H1 (cell line): ENCODE data around the gene HECTD4. TPM values are rescaled to one million over a fixed set of nuclear protein-coding genes. Genes with fewer than 3 reads are reported as not detected.

Source experiments
- BCL11A ChIP-seq, 2 experiments: IDR thresholded peaks; one replicate each; pipeline ENCODE4 v1.6.1; 2011; ENCODE audit warnings: low read depth in 2 of 2, low read length in 2 of 2, mild to moderate bottlenecking in 2 of 2
- BRCA1 ChIP-seq: IDR thresholded peaks from 2 replicates; pipeline ENCODE4 v1.6.1; 2012; ENCODE audit warnings: low read depth, low read length, improper control_type of control experiment
- CHD1 ChIP-seq: IDR thresholded peaks from 2 replicates; pipeline ENCODE4 v1.6.1; 2012; ENCODE audit warnings: low read depth, low read length, improper control_type of control experiment
- GABPA ChIP-seq: IDR thresholded peaks from 2 replicates; pipeline ENCODE4 v1.6.1; 2011; ENCODE audit warnings: mild to moderate bottlenecking, low read length, moderate library complexity, borderline replicate concordance; ENCODE audit not compliant: insufficient read depth
- HDAC2 ChIP-seq, 2 experiments: fragments of 300-600 bp in 1 of 2; sonication (generic) in 1 of 2; IDR thresholded peaks; 2 replicates each; pipeline ENCODE4 v1.6.1; 2011 to 2012; ENCODE audit warnings: low read depth in 2 of 2, low read length in 2 of 2, mild to moderate bottlenecking in 2 of 2, moderate library complexity in 2 of 2, borderline replicate concordance in 1 of 2, inconsistent platforms in 1 of 2
- KDM4A ChIP-seq: IDR thresholded peaks from one replicate; pipeline ENCODE4 v1.7.1; 2012; ENCODE audit warnings: low read depth, mild to moderate bottlenecking, moderate library complexity, low read length, inconsistent platforms; ENCODE audit not compliant: severe bottlenecking
- KDM5A ChIP-seq: fragments of 200-600 bp; IDR thresholded peaks from 2 replicates; pipeline ENCODE4 v1.7.1; 2012; ENCODE audit warnings: mild to moderate bottlenecking, low read length, inconsistent platforms, mixed read lengths
- RAD21 ChIP-seq, 2 experiments: IDR thresholded peaks in 1 of 2; conservative IDR thresholded peaks in 1 of 2; 2 replicates each; pipeline ENCODE4 v1.6.1; 2011; ENCODE audit warnings: low read depth in 2 of 2, low read length in 2 of 2, improper control_type of control experiment in 1 of 2, inconsistent platforms in 1 of 2, mild to moderate bottlenecking in 1 of 2, moderate library complexity in 1 of 2
- SP1 ChIP-seq: IDR thresholded peaks from 2 replicates; pipeline ENCODE4 v1.6.1; 2011; ENCODE audit warnings: low read depth, low read length
- TCF12 ChIP-seq: IDR thresholded peaks from 2 replicates; pipeline ENCODE4 v1.6.1; 2011; ENCODE audit warnings: low read depth, mild to moderate bottlenecking, low read length
- YY1 ChIP-seq: IDR thresholded peaks from 2 replicates; pipeline ENCODE4 v1.6.1; 2011; ENCODE audit warnings: low read depth, mild to moderate bottlenecking, low read length
- polyA plus RNA-seq, 7 experiments: library from polyadenylated mRNA; depleted of rRNA in 3 of 7; stranded (reverse) in 5 of 7; unstranded in 2 of 7; fragments of >200 nt in 5 of 7; fragments of 200-250 nt in 2 of 7; gene quantifications; 1 replicate in 5 of 7; 2 replicates in 1 of 7; 4 replicates in 1 of 7; pipeline versions ENCODE4 v1.2.1 to v1.2.3, GENCODE V29; 2011 to 2013; ENCODE audit warnings: missing spikeins in 2 of 7, mixed read lengths in 2 of 7
- total RNA-seq: library from RNA; stranded (reverse); fragmentation: NEBNext Ultra II Directional; extraction: Animal tissue kit (Norgen Biotek cat#: 25700); gene quantifications from 2 replicates; pipeline ENCODE4 v1.2.1, GENCODE V29; 2021
- TF ChIP-seq, protein P1 (sequence below): fragments of 300-600 bp; sonication (generic); IDR thresholded peaks from 2 replicates; pipeline ENCODE4 v1.7.1; 2012; ENCODE audit warnings: low read length, moderate library complexity, mild to moderate bottlenecking, inconsistent platforms; ENCODE audit not compliant: insufficient replicate concordance

HECTD4 gene
- total and polyA plus RNA-seq, 2 of the 8 experiments (the other 6 are each of a cell fraction or from before 2014, with no cell fraction given): 6.5 to 33.7 TPM

- TF ChIP-seq, protein P1, sequence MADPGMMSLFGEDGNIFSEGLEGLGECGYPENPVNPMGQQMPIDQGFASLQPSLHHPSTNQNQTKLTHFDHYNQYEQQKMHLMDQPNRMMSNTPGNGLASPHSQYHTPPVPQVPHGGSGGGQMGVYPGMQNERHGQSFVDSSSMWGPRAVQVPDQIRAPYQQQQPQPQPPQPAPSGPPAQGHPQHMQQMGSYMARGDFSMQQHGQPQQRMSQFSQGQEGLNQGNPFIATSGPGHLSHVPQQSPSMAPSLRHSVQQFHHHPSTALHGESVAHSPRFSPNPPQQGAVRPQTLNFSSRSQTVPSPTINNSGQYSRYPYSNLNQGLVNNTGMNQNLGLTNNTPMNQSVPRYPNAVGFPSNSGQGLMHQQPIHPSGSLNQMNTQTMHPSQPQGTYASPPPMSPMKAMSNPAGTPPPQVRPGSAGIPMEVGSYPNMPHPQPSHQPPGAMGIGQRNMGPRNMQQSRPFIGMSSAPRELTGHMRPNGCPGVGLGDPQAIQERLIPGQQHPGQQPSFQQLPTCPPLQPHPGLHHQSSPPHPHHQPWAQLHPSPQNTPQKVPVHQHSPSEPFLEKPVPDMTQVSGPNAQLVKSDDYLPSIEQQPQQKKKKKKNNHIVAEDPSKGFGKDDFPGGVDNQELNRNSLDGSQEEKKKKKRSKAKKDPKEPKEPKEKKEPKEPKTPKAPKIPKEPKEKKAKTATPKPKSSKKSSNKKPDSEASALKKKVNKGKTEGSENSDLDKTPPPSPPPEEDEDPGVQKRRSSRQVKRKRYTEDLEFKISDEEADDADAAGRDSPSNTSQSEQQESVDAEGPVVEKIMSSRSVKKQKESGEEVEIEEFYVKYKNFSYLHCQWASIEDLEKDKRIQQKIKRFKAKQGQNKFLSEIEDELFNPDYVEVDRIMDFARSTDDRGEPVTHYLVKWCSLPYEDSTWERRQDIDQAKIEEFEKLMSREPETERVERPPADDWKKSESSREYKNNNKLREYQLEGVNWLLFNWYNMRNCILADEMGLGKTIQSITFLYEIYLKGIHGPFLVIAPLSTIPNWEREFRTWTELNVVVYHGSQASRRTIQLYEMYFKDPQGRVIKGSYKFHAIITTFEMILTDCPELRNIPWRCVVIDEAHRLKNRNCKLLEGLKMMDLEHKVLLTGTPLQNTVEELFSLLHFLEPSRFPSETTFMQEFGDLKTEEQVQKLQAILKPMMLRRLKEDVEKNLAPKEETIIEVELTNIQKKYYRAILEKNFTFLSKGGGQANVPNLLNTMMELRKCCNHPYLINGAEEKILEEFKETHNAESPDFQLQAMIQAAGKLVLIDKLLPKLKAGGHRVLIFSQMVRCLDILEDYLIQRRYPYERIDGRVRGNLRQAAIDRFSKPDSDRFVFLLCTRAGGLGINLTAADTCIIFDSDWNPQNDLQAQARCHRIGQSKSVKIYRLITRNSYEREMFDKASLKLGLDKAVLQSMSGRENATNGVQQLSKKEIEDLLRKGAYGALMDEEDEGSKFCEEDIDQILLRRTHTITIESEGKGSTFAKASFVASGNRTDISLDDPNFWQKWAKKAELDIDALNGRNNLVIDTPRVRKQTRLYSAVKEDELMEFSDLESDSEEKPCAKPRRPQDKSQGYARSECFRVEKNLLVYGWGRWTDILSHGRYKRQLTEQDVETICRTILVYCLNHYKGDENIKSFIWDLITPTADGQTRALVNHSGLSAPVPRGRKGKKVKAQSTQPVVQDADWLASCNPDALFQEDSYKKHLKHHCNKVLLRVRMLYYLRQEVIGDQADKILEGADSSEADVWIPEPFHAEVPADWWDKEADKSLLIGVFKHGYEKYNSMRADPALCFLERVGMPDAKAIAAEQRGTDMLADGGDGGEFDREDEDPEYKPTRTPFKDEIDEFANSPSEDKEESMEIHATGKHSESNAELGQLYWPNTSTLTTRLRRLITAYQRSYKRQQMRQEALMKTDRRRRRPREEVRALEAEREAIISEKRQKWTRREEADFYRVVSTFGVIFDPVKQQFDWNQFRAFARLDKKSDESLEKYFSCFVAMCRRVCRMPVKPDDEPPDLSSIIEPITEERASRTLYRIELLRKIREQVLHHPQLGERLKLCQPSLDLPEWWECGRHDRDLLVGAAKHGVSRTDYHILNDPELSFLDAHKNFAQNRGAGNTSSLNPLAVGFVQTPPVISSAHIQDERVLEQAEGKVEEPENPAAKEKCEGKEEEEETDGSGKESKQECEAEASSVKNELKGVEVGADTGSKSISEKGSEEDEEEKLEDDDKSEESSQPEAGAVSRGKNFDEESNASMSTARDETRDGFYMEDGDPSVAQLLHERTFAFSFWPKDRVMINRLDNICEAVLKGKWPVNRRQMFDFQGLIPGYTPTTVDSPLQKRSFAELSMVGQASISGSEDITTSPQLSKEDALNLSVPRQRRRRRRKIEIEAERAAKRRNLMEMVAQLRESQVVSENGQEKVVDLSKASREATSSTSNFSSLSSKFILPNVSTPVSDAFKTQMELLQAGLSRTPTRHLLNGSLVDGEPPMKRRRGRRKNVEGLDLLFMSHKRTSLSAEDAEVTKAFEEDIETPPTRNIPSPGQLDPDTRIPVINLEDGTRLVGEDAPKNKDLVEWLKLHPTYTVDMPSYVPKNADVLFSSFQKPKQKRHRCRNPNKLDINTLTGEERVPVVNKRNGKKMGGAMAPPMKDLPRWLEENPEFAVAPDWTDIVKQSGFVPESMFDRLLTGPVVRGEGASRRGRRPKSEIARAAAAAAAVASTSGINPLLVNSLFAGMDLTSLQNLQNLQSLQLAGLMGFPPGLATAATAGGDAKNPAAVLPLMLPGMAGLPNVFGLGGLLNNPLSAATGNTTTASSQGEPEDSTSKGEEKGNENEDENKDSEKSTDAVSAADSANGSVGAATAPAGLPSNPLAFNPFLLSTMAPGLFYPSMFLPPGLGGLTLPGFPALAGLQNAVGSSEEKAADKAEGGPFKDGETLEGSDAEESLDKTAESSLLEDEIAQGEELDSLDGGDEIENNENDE: no peak
- TF ChIP-seq RAD21 (IDR thresholded peaks at IDR 0.05 in 1 of 2, conservative IDR thresholded peaks at IDR 0.05 in 1 of 2; ENCODE audit: low read depth in 2 of 2, low read length in 2 of 2) (no peak), KDM5A (no peak), KDM4A (no peak), TCF12 (no peak), SP1 (no peak), YY1 (no peak), CHD1 (no peak), HDAC2 (IDR thresholded peaks at IDR 0.05; ENCODE audit: borderline replicate concordance in 1 of 2, low read depth in 2 of 2, low read length in 2 of 2) (no peak), BRCA1 (no peak), BCL11A (IDR thresholded peaks at IDR 0.05; ENCODE audit: low read depth in 2 of 2, low read length in 2 of 2) (no peak), GABPA (no peak)
Measured at GRCh38 chr12:112233242-112233641, 149.0 kb downstream of the HECTD4 start (continued).
